IMR-90 (cell line): ENCODE measurements around the gene PRSS33. TPM values are rescaled to one million over a fixed set of nuclear protein-coding genes. Genes with fewer than 3 reads are reported as not detected.

ENCODE experiments used
- ATAC-seq: fragments of 200-7000 bp; cut with Tn5 transposase; 2 replicates; pipeline ENCODE4 v1.9.1; 2020; ENCODE audit warnings: low read depth, mild to moderate bottlenecking, moderate library complexity
- BruUV-seq: library from RNA; stranded (reverse); fragments of 400-500 nt; replicated peaks from 2 replicates; lab custom pipeline; 2021; lab: Mats Ljungman, UMichigan
- CTCF ChIA-PET: fragments of 300-600 bp; formaldehyde crosslinking; extraction: SDS; loops from one replicate; lab custom pipeline; 2021; ENCODE audit warnings: antibody characterized with exemption; lab: Yijun Ruan, JAX
- POLR2A ChIA-PET: fragments of 300-600 bp; sonication (Branson Sonifier 250); formaldehyde crosslinking; loops from one replicate; lab custom pipeline; 2022; ENCODE audit warnings: antibody characterized with exemption; ENCODE audit not compliant: unreplicated experiment; lab: Charles Lee
- DNase-seq: peaks from one replicate; pipeline ENCODE4 v3.0.0; 2013
- H2AFZ ChIP-seq: replicated peaks from 2 replicates; pipeline ENCODE3; 2013; ENCODE audit warnings: low read length, mild to moderate bottlenecking; ENCODE audit not compliant: poor library complexity
- H2AK5ac ChIP-seq: 2 replicates; pipeline ENCODE4 v1.6.1; 2013; ENCODE audit warnings: low read depth, low read length, inconsistent platforms
- H2AK9ac ChIP-seq: replicated peaks from 2 replicates; pipeline ENCODE3; 2013; ENCODE audit warnings: mild to moderate bottlenecking, low read depth, low read length, moderate library complexity; ENCODE audit not compliant: poor library complexity
- H2BK120ac ChIP-seq: 2 replicates; pipeline ENCODE4 v1.6.1; 2013; ENCODE audit warnings: low read depth, low read length, inconsistent platforms
- H2BK15ac ChIP-seq: 3 replicates; pipeline ENCODE4 v1.6.1; 2013; ENCODE audit warnings: low read depth, low read length, inconsistent platforms
- H2BK20ac ChIP-seq: 2 replicates; pipeline ENCODE4 v1.6.1; 2013; ENCODE audit warnings: low read depth, mild to moderate bottlenecking, inconsistent platforms, low read length, moderate library complexity
- H2BK5ac ChIP-seq: 2 replicates; pipeline ENCODE4 v1.6.1; 2013; ENCODE audit warnings: mild to moderate bottlenecking, low read depth, low read length, inconsistent platforms; ENCODE audit not compliant: poor library complexity, severe bottlenecking
- H3K14ac ChIP-seq: replicated peaks from 2 replicates; pipeline ENCODE4 v1.6.1; 2013; ENCODE audit warnings: low read depth, low read length, inconsistent platforms
- H3K18ac ChIP-seq: 2 replicates; pipeline ENCODE4 v1.6.1; 2013; ENCODE audit warnings: low read depth, low read length, control low read depth
- H3K23ac ChIP-seq: 2 replicates; pipeline ENCODE4 v1.6.1; 2013; ENCODE audit warnings: low read depth, low read length, inconsistent platforms
- H3K27ac ChIP-seq: 2 replicates; pipeline ENCODE4 v1.5.1; 2013; ENCODE audit warnings: mild to moderate bottlenecking, control low read depth, low read length; ENCODE audit not compliant: insufficient read depth
- H3K27me3 ChIP-seq: 2 replicates; pipeline ENCODE4 v1.6.1; 2013; ENCODE audit warnings: low read length; ENCODE audit not compliant: control insufficient read depth, insufficient read depth
- H3K36me3 ChIP-seq: 2 replicates; pipeline ENCODE4 v1.6.1; 2013; ENCODE audit warnings: low read length, mixed read lengths; ENCODE audit not compliant: control insufficient read depth, insufficient read depth
- H3K4ac ChIP-seq: 2 replicates; pipeline ENCODE4 v1.6.1; 2013; ENCODE audit warnings: low read depth, low read length, inconsistent platforms
- H3K4me1 ChIP-seq: 2 replicates; pipeline ENCODE4 v1.6.1; 2013; ENCODE audit warnings: low read length, mixed read lengths; ENCODE audit not compliant: control insufficient read depth, insufficient read depth
- H3K4me2 ChIP-seq: 2 replicates; pipeline ENCODE4 v1.6.1; 2013; ENCODE audit warnings: low read depth, mild to moderate bottlenecking, control low read depth, low read length, moderate library complexity
- H3K4me3 ChIP-seq: 2 replicates; pipeline ENCODE4 v1.5.1; 2013; ENCODE audit warnings: low read depth, mild to moderate bottlenecking, control low read depth, low read length, moderate library complexity; ENCODE audit not compliant: insufficient read depth
- H3K56ac ChIP-seq: 2 replicates; pipeline ENCODE4 v1.6.1; 2013; ENCODE audit warnings: low read length, inconsistent platforms; ENCODE audit not compliant: insufficient read depth; ENCODE audit errors: extremely low read depth
- H3K79me1 ChIP-seq, 2 experiments: 2 replicates each; pipeline ENCODE4 v1.6.1; 2013; ENCODE audit warnings: low read length in 2 of 2, inconsistent platforms in 1 of 2, low read depth in 1 of 2
- H3K9ac ChIP-seq: 2 replicates; pipeline ENCODE4 v1.6.1; 2013; ENCODE audit warnings: low read depth, low read length, control low read depth
- H3K9me1 ChIP-seq: 2 replicates; pipeline ENCODE4 v1.6.1; 2013; ENCODE audit warnings: low read length, inconsistent platforms; ENCODE audit not compliant: insufficient read depth
- H3K9me3 ChIP-seq: 2 replicates; pipeline ENCODE4 v1.6.1; 2013; ENCODE audit warnings: low read length; ENCODE audit not compliant: control insufficient read depth, insufficient read depth
- H4K20me1 ChIP-seq: 2 replicates; pipeline ENCODE4 v1.6.1; 2013; ENCODE audit warnings: low read length, inconsistent platforms; ENCODE audit not compliant: insufficient read depth
- H4K5ac ChIP-seq: 2 replicates; pipeline ENCODE4 v1.6.1; 2013; ENCODE audit warnings: mild to moderate bottlenecking, low read depth, low read length, control low read depth
- H4K8ac ChIP-seq, 2 experiments: 2 replicates each; pipeline ENCODE4 v1.6.1; 2013; ENCODE audit warnings: low read depth in 2 of 2, low read length in 2 of 2, control low read depth in 1 of 2, inconsistent platforms in 1 of 2
- H4K91ac ChIP-seq: 2 replicates; pipeline ENCODE4 v1.6.1; 2013; ENCODE audit warnings: low read depth, low read length, inconsistent platforms; ENCODE audit not compliant: insufficient read depth
- BHLHE40 ChIP-seq: fragments of 150-350 bp; IDR thresholded peaks from 2 replicates; pipeline ENCODE4 v1.6.1; 2016; ENCODE audit warnings: mild to moderate bottlenecking, low read depth, low read length
- CEBPB ChIP-seq: IDR thresholded peaks from 2 replicates; pipeline ENCODE4 v1.6.1; 2012; ENCODE audit warnings: low read depth, low read length, improper control_type of control experiment
- CHD1 ChIP-seq: IDR thresholded peaks from 2 replicates; pipeline ENCODE4 v1.6.1; 2012; ENCODE audit warnings: low read depth, low read length, improper control_type of control experiment
- CTCF ChIP-seq: conservative IDR thresholded peaks from 2 replicates; pipeline ENCODE4 v1.5.1; 2012; ENCODE audit warnings: mild to moderate bottlenecking, low read depth, low read length, improper control_type of control experiment
- ELK1 ChIP-seq: fragments of 150-350 bp; IDR thresholded peaks from 2 replicates; pipeline ENCODE4 v1.6.1; 2016; ENCODE audit warnings: low read depth, mild to moderate bottlenecking, low read length, moderate library complexity, borderline replicate concordance
- FOS ChIP-seq: fragments of 150-350 bp; IDR thresholded peaks from 2 replicates; pipeline ENCODE4 v1.6.1; 2016; ENCODE audit warnings: low read depth, low read length
- MAFK ChIP-seq: IDR thresholded peaks from 2 replicates; pipeline ENCODE4 v1.6.1; 2012; ENCODE audit warnings: low read depth, low read length, improper control_type of control experiment
- MAZ ChIP-seq: IDR thresholded peaks from 2 replicates; pipeline ENCODE4 v1.6.1; 2012; ENCODE audit warnings: low read depth, mild to moderate bottlenecking, low read length, improper control_type of control experiment, moderate library complexity, borderline replicate concordance
- MXI1 ChIP-seq: IDR thresholded peaks from 2 replicates; pipeline ENCODE4 v1.6.1; 2012; ENCODE audit warnings: low read depth, mild to moderate bottlenecking, low read length, moderate library complexity, borderline replicate concordance
- NFE2L2 ChIP-seq: fragments of 150-350 bp; IDR thresholded peaks from 2 replicates; pipeline ENCODE4 v1.6.1; 2016; ENCODE audit warnings: low read depth, mild to moderate bottlenecking, low read length
- POLR2A ChIP-seq: IDR thresholded peaks from 2 replicates; pipeline ENCODE4 v1.6.1; 2012; ENCODE audit warnings: mild to moderate bottlenecking, low read depth, low read length
- RAD21 ChIP-seq: IDR thresholded peaks from 2 replicates; pipeline ENCODE4 v1.6.1; 2012; ENCODE audit warnings: low read length, improper control_type of control experiment
- RCOR1 ChIP-seq: IDR thresholded peaks from 2 replicates; pipeline ENCODE4 v1.6.1; 2012; ENCODE audit warnings: mild to moderate bottlenecking, low read length, improper control_type of control experiment; ENCODE audit not compliant: insufficient replicate concordance
- RFX5 ChIP-seq: IDR thresholded peaks from 2 replicates; pipeline ENCODE4 v1.8.0; 2012; ENCODE audit warnings: low read depth, mild to moderate bottlenecking, low read length, moderate library complexity
- SMC3 ChIP-seq: fragments of 150-350 bp; IDR thresholded peaks from 2 replicates; pipeline ENCODE4 v1.6.1; 2016; ENCODE audit warnings: low read depth, mild to moderate bottlenecking, antibody characterized with exemption, low read length, moderate library complexity
- WGBS, 2 experiments: methylation state at CpG; one replicate each; pipeline versions ENCODE4 v1.1.5 to v1.1.7; 2013; ENCODE audit warnings: missing lambda C conversion rate in 2 of 2; ENCODE audit not compliant: insufficient read length in 1 of 2; ENCODE audit errors: extremely low coverage in 2 of 2; 5-methylcytosine and 5-hydroxymethylcytosine counted together
- dilution Hi-C: fragments of 300-500 bp; cut with HindIII; formaldehyde crosslinking; loops from one replicate; pipeline ENCODE4 v1.14.3; 2018; ENCODE audit warnings: low sequenced_read_pairs; ENCODE audit not compliant: unreplicated experiment
- in situ Hi-C: fragments of 300-500 bp; cut with MboI; formaldehyde crosslinking; loops from 3 replicates; pipeline ENCODE4 v1.14.3; 2019; ENCODE audit warnings: low sequenced_read_pairs, inconsistent platforms, mixed read lengths
- intact Hi-C: fragments of 100-400 bp; cut with micrococcal nuclease; formaldehyde crosslinking; loops from 2 replicates; pipeline ENCODE4 v1.10.0; 2022
- polyA plus RNA-seq, 3 experiments: library from polyadenylated mRNA; depleted of rRNA; stranded (reverse); fragments of >200 nt; gene quantifications; 2 replicates each; pipeline ENCODE4 v1.2.3, GENCODE V29; 2012; ENCODE audit warnings: low replicate concordance in 1 of 3
- total RNA-seq: library from RNA; depleted of rRNA; stranded (reverse); fragments of >200 nt; gene quantifications from 2 replicates; pipeline ENCODE4 v1.2.3, GENCODE V29; 2012
- TF ChIP-seq, protein P1 (sequence below): fragments of 150-350 bp; IDR thresholded peaks from 2 replicates; pipeline ENCODE4 v1.6.1; 2017; ENCODE audit warnings: mild to moderate bottlenecking, antibody characterized with exemption, low read length, low read depth

The PRSS33 gene
- total and polyA plus RNA-seq, 2 of the 4 experiments (the other 2 are of a cell fraction) = not detected

DNA sequence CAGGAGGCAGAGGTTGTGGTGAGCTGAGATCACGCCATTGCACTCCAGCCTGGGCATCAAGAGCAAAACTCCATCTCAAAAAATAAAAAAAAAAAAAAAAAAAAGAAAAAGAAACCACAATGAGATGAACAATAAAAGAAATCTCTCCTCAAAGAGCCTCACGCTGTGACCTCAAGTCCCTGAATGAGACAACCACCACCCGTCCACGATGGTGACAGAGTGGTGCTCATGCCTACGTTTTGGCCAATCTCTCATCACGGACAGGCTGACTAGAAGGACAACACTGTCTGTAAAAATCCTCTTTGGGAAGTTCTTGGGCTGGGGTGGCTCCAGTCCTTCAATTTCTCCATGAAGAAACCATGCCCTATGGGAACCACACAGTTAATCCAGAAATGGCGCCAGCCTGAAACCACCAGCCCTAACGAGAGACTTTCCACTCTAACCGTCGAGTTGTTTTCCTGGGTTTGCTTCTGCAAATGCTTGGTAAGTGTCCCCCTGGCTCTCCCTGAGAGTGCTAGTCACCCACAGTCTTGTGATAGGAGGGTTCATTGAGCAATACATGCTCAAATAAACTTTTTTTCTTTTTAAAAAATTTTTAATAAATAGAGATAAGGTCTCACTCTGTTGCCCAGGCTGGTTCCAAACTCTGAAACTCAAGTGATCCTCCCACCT is 52.4 kb downstream of the PRSS33 start:
- Histone ChIP-seq H3K79me1 (no peaks in the 10 kb centered on the region), H3K36me3 (no peaks in the 10 kb centered on the region), H2BK120ac (no peak overlapping the region), H2AFZ (no peak overlapping the region), H2AK5ac (no peak overlapping the region), H2AK9ac (peak overlapping the region; percentile 61), H4K5ac (no peak overlapping the region), H3K9ac (no peak overlapping the region), H3K9me1 (no peaks in the 10 kb centered on the region), H3K9me3 (no peaks in the 10 kb centered on the region), H3K27ac (no peak overlapping the region), H3K14ac (no peak overlapping the region), H3K18ac (no peak overlapping the region), H3K4ac (no peak overlapping the region), H4K20me1 (no peaks in the 10 kb centered on the region), H3K56ac (no peak overlapping the region), H2BK20ac (no peak overlapping the region), H4K8ac (no peak overlapping the region), H3K23ac (no peak overlapping the region), H3K4me1 (no peaks in the 10 kb centered on the region), H4K91ac (no peak overlapping the region), H3K27me3 (peaks cover 5% of the 10 kb centered on the region), H3K4me3 (no peak overlapping the region), H3K4me2 (no peak overlapping the region), H2BK15ac (no peak overlapping the region), H2BK5ac (no peak overlapping the region)
- in situ Hi-C loops (no loop called here), dilution Hi-C loops (no loop called here), intact Hi-C loops (no loop called here)
- DNase-seq (no peak), ATAC-seq (no peak)
- no TSS peak for BruUV-seq
- no peak for TF ChIP-seq ELK1
- no peak for TF ChIP-seq BHLHE40
- no peak for TF ChIP-seq RAD21
- TF ChIP-seq CTCF = no peak
- TF ChIP-seq SMC3 = no peak
- no peak for TF ChIP-seq RFX5
- TF ChIP-seq, protein P1, sequence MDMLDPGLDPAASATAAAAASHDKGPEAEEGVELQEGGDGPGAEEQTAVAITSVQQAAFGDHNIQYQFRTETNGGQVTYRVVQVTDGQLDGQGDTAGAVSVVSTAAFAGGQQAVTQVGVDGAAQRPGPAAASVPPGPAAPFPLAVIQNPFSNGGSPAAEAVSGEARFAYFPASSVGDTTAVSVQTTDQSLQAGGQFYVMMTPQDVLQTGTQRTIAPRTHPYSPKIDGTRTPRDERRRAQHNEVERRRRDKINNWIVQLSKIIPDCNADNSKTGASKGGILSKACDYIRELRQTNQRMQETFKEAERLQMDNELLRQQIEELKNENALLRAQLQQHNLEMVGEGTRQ = no peak
- no peak for TF ChIP-seq RCOR1
- no peak for TF ChIP-seq NFE2L2
- no peak for TF ChIP-seq CEBPB
- TF ChIP-seq MAFK = no peak
- TF ChIP-seq POLR2A = no peak
- no peak for TF ChIP-seq CHD1
- no peak for TF ChIP-seq MAZ
- TF ChIP-seq FOS = no peak
- TF ChIP-seq MXI1 = no peak
- POLR2A ChIA-PET = no interaction called here
- CTCF ChIA-PET = no interaction called here
- WGBS, 2 experiments = 84% methylated on average over 3 of the region's 10 CpGs; no CpG with 5 or more reads in 1 of the 2 experiments
